ENCODE measurements around the gene CD4. TPM values are rescaled to one million over a fixed set of nuclear protein-coding genes. Genes with fewer than 3 reads are reported as not detected.
"Not testable (repeated sequence)": the region's sequence is repeated elsewhere in the genome, so short reads cannot be mapped to it uniquely, and the experiment has no call there.

The CD4 gene
- total RNA-seq, 1 experiment from 2014 or later, result 0.92 TPM

GRCh38 chr12:6845395-6845794 is 56.1 kb downstream of the CD4 start:
- no peak for DNase-seq (ENCODE audit: low read depth)

- no peak for DNase-seq (ENCODE audit: low read depth)
Observed at GRCh38 chr12:6846316-6846869, 57.1 kb downstream of the CD4 start.

DNA sequence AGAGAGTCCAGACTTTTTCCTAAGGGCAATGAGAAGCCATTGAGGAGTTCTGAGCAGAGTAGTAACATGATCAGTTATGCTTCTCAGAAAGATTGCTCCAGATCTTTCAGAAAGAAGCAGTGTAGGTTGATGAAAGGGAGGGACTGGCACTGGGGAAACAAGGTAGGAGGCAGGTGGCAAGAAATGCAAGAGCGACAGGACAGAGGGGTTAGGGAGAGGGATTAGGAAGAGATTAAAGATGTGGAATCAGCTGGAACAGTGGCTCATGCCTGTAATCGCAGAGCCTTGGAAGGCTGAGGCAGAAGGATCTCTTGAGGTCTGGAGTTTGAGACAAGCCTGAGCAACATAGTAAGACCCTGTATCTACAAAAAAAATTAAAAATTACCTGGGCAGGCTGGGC is 58.3 kb downstream of the CD4 start:
- no peak for DNase-seq (ENCODE audit: low read depth)

- no peak for DNase-seq (ENCODE audit: low read depth)
Observed at GRCh38 chr12:6849427-6849826, 60.1 kb downstream of the CD4 start.

DNA sequence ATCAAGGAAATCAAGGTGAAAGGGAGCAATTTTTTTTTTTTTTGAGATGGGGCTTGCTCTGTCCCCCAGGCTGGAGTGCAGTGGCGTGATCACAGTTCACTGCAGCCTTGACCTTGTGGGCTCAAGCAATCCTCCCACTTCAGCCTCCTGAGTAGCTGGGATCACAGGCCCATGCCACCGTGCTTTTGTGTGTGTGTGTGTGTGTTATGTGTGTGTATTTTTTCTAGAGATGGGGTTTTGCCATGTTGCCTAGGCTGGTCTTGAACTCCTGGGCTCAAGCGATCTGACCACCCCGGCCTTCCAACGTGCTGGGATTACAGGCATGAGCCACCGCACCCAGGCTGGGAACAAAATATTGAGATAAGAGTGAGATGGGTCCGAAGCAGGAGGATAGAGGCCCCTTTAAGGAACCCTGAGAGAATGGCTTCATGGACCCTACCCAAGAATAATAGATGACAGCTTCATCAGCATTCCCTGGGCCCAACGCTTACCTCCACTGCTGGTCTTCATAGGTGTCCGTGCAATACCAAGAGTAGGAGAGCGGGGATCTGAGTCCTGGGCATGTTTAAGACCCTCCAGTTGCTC is 60.7 kb downstream of the CD4 start:
- no peak for DNase-seq (ENCODE audit: low read depth)

- DNase-seq (ENCODE audit: low read depth), result no peak
Observed at GRCh38 chr12:6850796-6851152, 61.4 kb downstream of the CD4 start.

DNA sequence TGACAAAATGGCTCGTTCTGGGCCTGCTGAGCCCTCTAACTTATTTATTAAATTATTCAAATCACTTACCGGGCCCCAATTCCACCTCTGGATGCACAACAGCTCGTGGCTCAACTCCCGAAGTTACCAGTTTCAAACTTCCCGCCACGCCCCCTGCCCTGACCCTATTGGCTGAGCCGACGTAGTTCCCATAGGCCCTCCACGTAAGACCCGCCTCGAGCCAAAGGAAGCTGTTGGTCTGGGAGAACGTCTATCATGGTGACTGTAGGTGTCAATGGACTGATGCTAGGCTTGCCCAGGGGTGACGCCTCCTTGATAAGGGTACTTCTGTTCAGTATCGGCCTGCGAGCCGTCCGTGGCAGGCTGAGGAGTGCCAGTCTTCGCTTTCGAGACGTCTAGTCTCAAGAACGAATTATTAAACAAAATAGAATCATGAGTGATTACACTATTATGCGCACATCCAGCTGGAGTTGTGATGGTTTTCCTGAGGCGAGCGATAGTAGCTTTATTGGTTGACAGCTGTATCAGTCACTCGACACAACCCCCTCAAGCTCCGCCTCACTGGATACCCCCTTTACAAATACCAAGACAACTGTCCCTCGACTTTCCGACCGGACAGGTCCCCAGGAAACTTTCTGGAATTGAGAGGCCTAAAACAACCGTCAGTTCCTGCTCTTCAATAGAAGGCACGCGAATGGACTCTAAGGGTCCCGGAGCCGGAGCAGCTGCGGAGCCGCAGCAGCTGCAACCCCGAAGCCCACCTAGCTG is 62.0 kb downstream of the CD4 start, which contains the start of gene CDCA3:
CDCA3 (minus strand) TSS at position 134 of the 768 bp plus-strand sequence. CDS start 334 bp downstream, outside the sequence.
- peak; percentile 99 for DNase-seq (ENCODE audit: low read depth)

- DNase-seq (ENCODE audit: low read depth), result peak; percentile 100
Observed at GRCh38 chr12:6851921-6852650, 62.8 kb downstream of the CD4 start, which contains the start of gene USP5. Gene USP5, plus strand, starts transcription at chr12:6852150. Its CDS starts 30 bp downstream, at chr12:6852180.

DNA sequence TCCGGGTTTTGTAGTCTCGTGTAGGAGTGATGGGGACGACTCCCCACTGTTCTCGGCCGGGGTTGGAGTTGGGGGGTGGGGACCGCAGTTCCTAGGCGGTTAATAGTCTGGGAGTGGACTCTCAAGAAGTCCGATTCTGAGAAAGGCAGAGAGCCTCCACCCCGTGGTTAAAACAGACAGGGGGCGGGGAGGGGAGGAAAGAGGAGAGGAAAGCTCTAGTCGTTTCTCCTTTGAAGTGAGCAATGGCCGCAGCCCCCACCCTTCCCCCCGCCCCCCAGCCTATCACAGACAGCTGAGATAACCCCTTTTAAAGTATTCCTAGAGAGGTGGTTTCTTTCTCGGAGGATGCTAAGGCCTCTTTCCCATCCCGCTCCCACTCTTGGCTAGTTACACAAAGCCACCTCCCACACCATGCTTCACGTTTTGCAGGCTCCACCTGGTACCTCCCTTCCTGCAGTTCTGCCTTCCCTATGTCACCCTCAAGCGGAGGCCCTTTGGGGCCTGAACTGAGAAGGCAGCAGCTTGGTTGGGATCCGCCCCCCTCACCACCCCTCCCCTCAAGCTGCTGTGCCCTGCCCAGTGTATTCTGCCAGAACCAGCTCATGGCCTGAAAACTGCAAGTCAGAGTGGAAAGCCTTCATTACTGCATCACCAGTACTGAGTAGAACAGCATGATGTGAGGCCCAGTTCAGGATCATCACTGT is 63.5 kb downstream of the CD4 start:
- DNase-seq (ENCODE audit: low read depth), result peak; percentile 74

- no peak for DNase-seq (ENCODE audit: low read depth)
Observed at GRCh38 chr12:6853626-6854025, 64.3 kb downstream of the CD4 start.

- DNase-seq (ENCODE audit: low read depth), result no peak
Observed at GRCh38 chr12:6854036-6854435, 64.7 kb downstream of the CD4 start.

DNA sequence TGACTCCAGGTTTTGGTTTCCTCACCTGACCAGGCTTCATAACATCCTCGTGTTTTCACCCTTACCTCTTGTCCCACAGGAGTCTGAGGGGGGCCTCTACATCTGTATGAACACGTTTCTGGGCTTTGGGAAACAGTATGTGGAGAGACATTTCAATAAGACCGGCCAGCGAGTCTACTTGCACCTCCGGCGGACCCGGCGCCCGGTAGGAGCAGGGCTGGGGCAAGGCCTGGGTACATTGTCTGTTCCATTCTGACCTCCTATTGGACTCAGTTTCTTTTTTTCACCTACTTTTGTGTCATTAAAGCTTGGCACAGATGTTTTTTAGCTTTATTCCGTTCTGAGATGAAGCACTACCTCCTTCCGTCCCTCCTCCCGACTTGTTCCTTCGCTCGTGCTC is 66.0 kb downstream of the CD4 start:
- no peak for DNase-seq (ENCODE audit: low read depth)

DNA sequence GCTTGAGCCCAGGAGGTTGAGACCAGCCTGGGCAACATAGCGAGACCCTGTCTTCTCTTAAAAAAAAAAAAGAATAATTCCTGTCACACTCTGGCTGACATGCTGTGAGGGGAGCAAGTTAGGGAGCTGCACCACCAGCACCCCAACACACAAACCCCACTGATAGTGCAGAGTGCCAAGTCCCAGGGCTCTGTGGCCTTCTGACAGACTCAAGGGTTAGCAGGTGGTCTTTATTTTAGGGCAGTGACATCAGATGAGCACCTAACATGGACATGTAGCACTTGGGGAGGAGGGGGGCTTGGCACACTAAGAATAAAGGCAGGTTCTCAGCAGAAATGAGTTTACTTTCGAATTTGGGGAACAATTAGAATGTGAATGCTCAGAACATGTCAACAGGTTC is 69.5 kb downstream of the CD4 start:
- no peak for DNase-seq (ENCODE audit: low read depth)

DNA sequence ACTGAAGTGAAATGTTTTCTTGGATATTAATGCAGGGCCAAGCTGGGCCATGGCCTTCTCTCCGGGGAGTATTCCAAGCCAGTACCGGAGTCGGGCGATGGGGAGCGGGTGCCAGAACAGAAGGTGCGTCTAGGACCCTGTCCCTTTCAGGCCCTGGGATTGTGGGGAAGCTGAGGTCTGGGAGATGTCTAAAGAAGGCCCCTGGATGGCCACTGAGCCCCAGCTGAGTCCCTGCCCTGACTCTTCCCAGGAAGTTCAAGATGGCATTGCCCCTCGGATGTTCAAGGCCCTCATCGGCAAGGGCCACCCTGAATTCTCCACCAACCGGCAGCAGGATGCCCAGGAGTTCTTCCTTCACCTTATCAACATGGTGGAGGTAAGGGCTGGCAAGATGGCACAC is 70.8 kb downstream of the CD4 start:
- no peak for DNase-seq (ENCODE audit: low read depth)

DNA sequence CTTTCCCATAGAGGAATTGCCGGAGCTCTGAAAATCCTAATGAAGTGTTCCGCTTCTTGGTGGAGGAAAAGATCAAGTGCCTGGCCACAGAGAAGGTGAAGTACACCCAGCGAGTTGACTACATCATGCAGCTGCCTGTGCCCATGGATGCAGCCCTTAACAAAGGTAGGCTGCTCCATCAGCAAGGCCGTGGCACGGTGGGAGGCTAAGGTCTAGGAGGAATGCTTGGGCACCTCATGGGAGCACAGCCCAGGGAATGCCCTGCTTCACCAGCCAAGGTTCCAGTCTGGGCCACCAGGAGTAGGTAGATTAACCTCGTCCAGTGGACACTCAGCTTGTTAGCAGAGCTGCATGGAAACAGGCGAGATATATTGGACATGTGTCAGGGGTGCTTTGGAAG is 71.6 kb downstream of the CD4 start:
- DNase-seq (ENCODE audit: low read depth), result no peak

DNA sequence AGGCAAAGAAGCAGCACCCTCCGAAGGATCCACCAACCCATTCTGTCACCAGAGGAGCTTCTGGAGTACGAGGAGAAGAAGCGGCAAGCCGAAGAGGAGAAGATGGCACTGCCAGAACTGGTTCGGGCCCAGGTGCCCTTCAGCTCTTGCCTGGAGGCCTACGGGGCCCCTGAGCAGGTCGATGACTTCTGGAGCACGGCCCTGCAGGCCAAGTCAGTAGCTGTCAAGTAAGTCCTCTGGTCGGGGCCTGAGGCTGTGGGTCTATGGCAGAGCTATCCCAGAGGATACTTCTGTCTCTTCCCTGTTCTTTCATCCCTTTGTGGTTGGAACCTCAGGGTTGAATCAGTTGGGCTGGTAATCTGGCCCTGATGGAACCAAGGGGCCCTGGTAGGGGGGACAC is 72.1 kb downstream of the CD4 start:
- DNase-seq (ENCODE audit: low read depth), result no peak

DNA sequence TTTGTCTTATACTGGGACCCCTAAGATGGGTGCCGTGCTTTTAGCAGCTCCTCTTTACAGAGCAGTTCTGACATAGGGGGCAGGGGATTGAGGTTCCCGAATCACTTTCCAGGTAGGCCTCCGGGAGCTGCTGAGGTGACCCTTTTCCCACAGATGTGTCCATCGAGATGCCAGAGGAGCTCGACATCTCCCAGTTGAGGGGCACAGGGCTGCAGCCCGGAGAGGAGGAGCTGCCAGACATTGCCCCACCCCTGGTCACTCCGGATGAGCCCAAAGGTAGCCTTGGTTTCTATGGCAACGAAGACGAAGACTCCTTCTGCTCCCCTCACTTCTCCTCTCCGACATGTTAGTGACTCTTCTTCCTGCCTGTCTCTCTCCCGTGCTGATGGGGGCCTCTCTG is 73.7 kb downstream of the CD4 start:
- DNase-seq (ENCODE audit: low read depth), result no peak

GRCh38 chr12:6863586-6864321 is 74.4 kb downstream of the CD4 start:
- DNase-seq (ENCODE audit: low read depth), result peak; percentile 46

GRCh38 chr12:6865307-6865706 is 76.0 kb downstream of the CD4 start:
- not testable (repeated sequence) for DNase-seq (ENCODE audit: low read depth)

DNA sequence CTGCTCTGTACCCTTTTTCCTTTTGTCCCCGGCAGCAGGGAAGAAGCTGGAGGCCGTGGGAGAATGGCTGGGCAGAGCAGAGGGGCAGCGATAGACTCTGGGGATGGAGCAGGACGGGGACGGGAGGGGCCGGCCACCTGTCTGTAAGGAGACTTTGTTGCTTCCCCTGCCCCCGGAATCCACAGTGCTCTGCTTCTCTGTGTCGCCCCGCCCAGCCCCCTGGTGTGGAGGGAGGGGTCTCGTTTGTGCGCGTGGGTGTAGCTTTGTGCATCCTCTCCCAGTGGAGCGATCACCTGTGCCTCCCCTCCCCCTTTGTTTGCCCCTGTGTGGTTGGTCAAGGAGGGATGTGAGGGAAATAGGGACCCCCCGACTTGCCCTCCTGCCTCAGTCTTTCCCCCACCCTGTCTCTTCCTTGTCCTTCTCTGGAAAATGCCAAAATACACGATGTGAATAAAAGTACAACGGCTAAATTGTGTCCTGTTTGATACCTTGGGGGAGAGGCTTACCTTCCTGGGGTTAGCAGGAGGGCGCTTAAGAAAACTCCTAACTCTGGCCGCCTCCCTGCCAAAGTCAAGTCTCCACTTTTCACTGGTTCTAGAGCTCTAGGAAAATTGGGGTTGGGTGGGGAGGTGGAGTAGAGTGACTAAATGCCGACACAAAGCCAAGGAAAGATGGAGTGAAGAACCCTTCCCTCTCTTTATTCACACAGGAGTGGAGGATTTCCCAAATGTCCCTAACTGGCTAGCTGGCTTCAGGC is 77.0 kb downstream of the CD4 start:
- no peak for DNase-seq (ENCODE audit: low read depth)
